Spinal cord (tissue), 10 donors: ENCODE measurements around the gene TKT. TPM values are rescaled to one million over a fixed set of nuclear protein-coding genes. Genes with fewer than 3 reads are reported as not detected.
A peak's percentile ranks its signal among the peaks of the same experiment; 100 is the strongest.
"Not testable (repeated sequence)": the region's sequence is repeated elsewhere in the genome, so short reads cannot be mapped to it uniquely, and the experiment has no call there.

Source experiments
- DNase-seq, 6 donors: peaks; one replicate each; pipeline versions ENCODE4 v3.0.0 to v3.0.0-alpha.2; 2013 to 2015; ENCODE audit warnings: low spot score in 6 of 6, low read depth in 4 of 6
- H3K27ac ChIP-seq: one replicate; pipeline ENCODE4 v1.5.1; 2013; ENCODE audit warnings: low read depth, low read length, control low read depth
- H3K27me3 ChIP-seq: one replicate; pipeline ENCODE4 v1.6.1; 2013; ENCODE audit warnings: low read length; ENCODE audit not compliant: control insufficient read depth, insufficient read depth
- H3K36me3 ChIP-seq: one replicate; pipeline ENCODE4 v1.6.1; 2013; ENCODE audit warnings: low read length; ENCODE audit not compliant: control insufficient read depth, insufficient read depth
- H3K4me1 ChIP-seq: one replicate; pipeline ENCODE4 v1.6.1; 2013; ENCODE audit warnings: low read length; ENCODE audit not compliant: control insufficient read depth, insufficient read depth
- H3K4me3 ChIP-seq: one replicate; pipeline ENCODE4 v1.5.1; 2013; ENCODE audit warnings: low read depth, low read length, control low read depth
- H3K9me3 ChIP-seq: one replicate; pipeline ENCODE4 v1.6.1; 2013; ENCODE audit warnings: low read length; ENCODE audit not compliant: control insufficient read depth, insufficient read depth
- WGBS: methylation state at CpG from one replicate; pipeline ENCODE4 v1.1.5; 2013; ENCODE audit warnings: missing lambda C conversion rate; ENCODE audit not compliant: insufficient coverage; 5-methylcytosine and 5-hydroxymethylcytosine counted together
- polyA plus RNA-seq, 2 donors: library from polyadenylated mRNA; unstranded; fragments of 120-200 nt; gene quantifications; one replicate each; pipeline ENCODE4 v1.2.1, GENCODE V29; 2013; ENCODE audit not compliant: insufficient read length in 2 of 2
- total RNA-seq, 2 donors: library from RNA; depleted of rRNA in 1 of 2; stranded (reverse); fragments of 120-200 nt in 1 of 2; fragments of >200 nt in 1 of 2; gene quantifications; one replicate each; pipeline versions ENCODE4 v1.2.3 to v1.2.4, GENCODE V29; 2013 to 2014
- donor health status: healthy.

The TKT gene
- total and polyA plus RNA-seq, 4 donors: 118 to 170 (median 148) TPM

- Histone ChIP-seq H3K27me3 (no peaks in the 10 kb centered on the region), H3K9me3 (no peaks in the 10 kb centered on the region), H3K4me3 (peak overlapping the region; percentile 72), H3K4me1 (peaks cover 46% of the 10 kb centered on the region), H3K27ac (no peak overlapping the region), H3K36me3 (peaks cover 8% of the 10 kb centered on the region)
- no peak for DNase-seq
- WGBS: 88% methylated on average over 4 of the region's 7 CpGs
Measured at GRCh38 chr3:53253707-53254508, 1.9 kb downstream of the TKT start.

GRCh38 chr3:53252947-53253322 is 2.9 kb downstream of the TKT start:
- not testable (repeated sequence) for DNase-seq, H3K9me3 ChIP-seq, H3K36me3 ChIP-seq, H3K27me3 ChIP-seq, H3K4me3 ChIP-seq, H3K27ac ChIP-seq
- WGBS: 93% methylated on average over 5 of the region's 8 CpGs
- H3K4me1 ChIP-seq: peaks cover 40% of the 10 kb centered on the region

- Histone ChIP-seq H3K36me3 (peaks cover 8% of the 10 kb centered on the region), H3K9me3 (no peaks in the 10 kb centered on the region), H3K4me1 (peaks cover 40% of the 10 kb centered on the region), H3K27ac (no peak overlapping the region), H3K27me3 (no peaks in the 10 kb centered on the region), H3K4me3 (no peak overlapping the region)
- 54% methylated on average over 8 of the region's 10 CpGs for WGBS
- no peak for DNase-seq
Measured at GRCh38 chr3:53252096-53252946, 3.5 kb downstream of the TKT start.

GRCh38 chr3:53250881-53251605 is 4.8 kb downstream of the TKT start:
- Histone ChIP-seq H3K4me3 (no peak overlapping the region), H3K9me3 (no peaks in the 10 kb centered on the region)

GRCh38 chr3:53250453-53250852 is 5.4 kb downstream of the TKT start:
- Histone ChIP-seq H3K36me3 (peaks cover 8% of the 10 kb centered on the region), H3K27me3 (no peaks in the 10 kb centered on the region), H3K4me3 (no peak overlapping the region), H3K9me3 (no peaks in the 10 kb centered on the region), H3K4me1 (peaks cover 36% of the 10 kb centered on the region), H3K27ac (no peak overlapping the region)
- no peak for DNase-seq
- 91% methylated on average over 3 of the region's 3 CpGs for WGBS

More at GRCh38 chr3:53250881-53251605, 4.8 kb downstream of the TKT start:
- H3K27ac ChIP-seq: no peak overlapping the region
- DNase-seq: no peak
- H3K27me3 ChIP-seq: no peaks in the 10 kb centered on the region
- WGBS: 83% methylated on average over 4 of the region's 4 CpGs
- H3K4me1 ChIP-seq: peaks cover 37% of the 10 kb centered on the region
- peaks cover 8% of the 10 kb centered on the region for H3K36me3 ChIP-seq

- Histone ChIP-seq H3K9me3 (no peaks in the 10 kb centered on the region), H3K27me3 (no peaks in the 10 kb centered on the region), H3K27ac (no peak overlapping the region), H3K4me3 (no peak overlapping the region), H3K4me1 (peaks cover 31% of the 10 kb centered on the region), H3K36me3 (peaks cover 19% of the 10 kb centered on the region)
- WGBS: 89% methylated on average over 4 of the region's 6 CpGs
- DNase-seq: no peak
Measured at GRCh38 chr3:53248161-53248560, 7.7 kb downstream of the TKT start.

GRCh38 chr3:53247619-53248018 is 8.2 kb downstream of the TKT start:
- no peak overlapping the region for H3K27ac ChIP-seq
- H3K9me3 ChIP-seq: no peaks in the 10 kb centered on the region
- 95% methylated on average over 2 of the region's 2 CpGs for WGBS
- H3K4me3 ChIP-seq: no peak overlapping the region
- no peak for DNase-seq
- H3K4me1 ChIP-seq: peaks cover 31% of the 10 kb centered on the region
- H3K27me3 ChIP-seq: no peaks in the 10 kb centered on the region
- peaks cover 19% of the 10 kb centered on the region for H3K36me3 ChIP-seq

- peaks cover 22% of the 10 kb centered on the region for H3K4me1 ChIP-seq
Measured at GRCh38 chr3:53244271-53244670, 11.6 kb downstream of the TKT start.

GRCh38 chr3:53243785-53244184 is 12.0 kb downstream of the TKT start:
- WGBS: 83% methylated on average over 7 of the region's 8 CpGs
- no peak overlapping the region for H3K4me3 ChIP-seq
- no peak for DNase-seq
- H3K27me3 ChIP-seq: no peaks in the 10 kb centered on the region
- H3K4me1 ChIP-seq: peaks cover 22% of the 10 kb centered on the region
- H3K9me3 ChIP-seq: no peaks in the 10 kb centered on the region
- peaks cover 52% of the 10 kb centered on the region for H3K36me3 ChIP-seq
- H3K27ac ChIP-seq: no peak overlapping the region

More at GRCh38 chr3:53244271-53244670, 11.6 kb downstream of the TKT start:
- 98% methylated on average over 4 of the region's 8 CpGs for WGBS
- Histone ChIP-seq H3K27ac (no peak overlapping the region), H3K9me3 (no peaks in the 10 kb centered on the region), H3K4me3 (no peak overlapping the region), H3K27me3 (no peaks in the 10 kb centered on the region), H3K36me3 (peaks cover 47% of the 10 kb centered on the region)
- DNase-seq: no peak
